ENCODE data around the gene GSS. TPM values are rescaled to one million over a fixed set of nuclear protein-coding genes. Genes with fewer than 3 reads are reported as not detected.

Gene GSS
- total RNA-seq, 1 donor from 2014 or later, result 63.9 TPM

- no peak overlapping the region for H3K27ac Mint-ChIP-seq
- TF ChIP-seq EZH2phosphoT487 (IDR thresholded peaks at IDR 0.05) (no peak), EZH2 (IDR thresholded peaks at IDR 0.05) (no peak), CTCF (IDR thresholded peaks at IDR 0.05) (no peak)
- Histone ChIP-seq H4K20me1 (ENCODE audit: low read depth) (peaks cover 9% of the 10 kb centered on the region), H3K9me3 (ENCODE audit: low read depth) (no peaks in the 10 kb centered on the region), H3K27me3 (no peaks in the 10 kb centered on the region), H3K36me3 (no peaks in the 10 kb centered on the region), H2AFZ (replicated peaks) (no peak overlapping the region), H3K79me2 (ENCODE audit: low read depth) (no peaks in the 10 kb centered on the region), H3K4me1 (no peaks in the 10 kb centered on the region), H3K9ac (no peak overlapping the region), H3K27ac (no peak overlapping the region), H3F3A (ENCODE audit: low read depth) (no peaks in the 10 kb centered on the region), H3K4me2 (no peak overlapping the region), H3K4me3 (no peak overlapping the region)
- no peak overlapping the region for H3K4me3 Mint-ChIP-seq
- H3K9me3 Mint-ChIP-seq, result no peaks in the 10 kb centered on the region
- no peaks in the 10 kb centered on the region for H3K4me1 Mint-ChIP-seq
- peaks cover 29% of the 10 kb centered on the region for H3K36me3 Mint-ChIP-seq
- DNase-seq (ENCODE audit: low spot score), result no peak
- peaks cover 3% of the 10 kb centered on the region for H3K27me3 Mint-ChIP-seq (ENCODE audit: insufficient read depth, low read depth)
These were observed 45.5 kb upstream of the GSS start for GRCh38 chr20:35000922-35001595.

GRCh38 chr20:35000311-35000921 is 44.8 kb upstream of the GSS start:
- Mint-ChIP-seq H3K9me3 (no peaks in the 10 kb centered on the region), H3K4me1 (no peaks in the 10 kb centered on the region), H3K27ac (peak overlapping the region; percentile 72), H3K4me3 (no peak overlapping the region), H3K36me3 (peaks cover 29% of the 10 kb centered on the region), H3K27me3 (ENCODE audit: insufficient read depth, low read depth) (peaks cover 3% of the 10 kb centered on the region)
- H3K36me3 ChIP-seq, result no peaks in the 10 kb centered on the region
- peaks cover 9% of the 10 kb centered on the region for H4K20me1 ChIP-seq (ENCODE audit: low read depth)
- no peaks in the 10 kb centered on the region for H3F3A ChIP-seq (ENCODE audit: low read depth)
- no peaks in the 10 kb centered on the region for H3K4me1 ChIP-seq
- no peak overlapping the region for H3K9ac ChIP-seq
- no peak overlapping the region for H3K4me2 ChIP-seq
- H3K4me3 ChIP-seq, result no peak overlapping the region
- H3K9me3 ChIP-seq (ENCODE audit: low read depth), result no peaks in the 10 kb centered on the region
- H3K79me2 ChIP-seq (ENCODE audit: low read depth), result no peaks in the 10 kb centered on the region
- TF ChIP-seq EZH2phosphoT487 (IDR thresholded peaks at IDR 0.05) (no peak), EZH2 (IDR thresholded peaks at IDR 0.05) (no peak), CTCF (IDR thresholded peaks at IDR 0.05) (no peak)
- H3K27me3 ChIP-seq, result no peaks in the 10 kb centered on the region
- DNase-seq (ENCODE audit: low spot score), result no peak
- no peak overlapping the region for H3K27ac ChIP-seq
- no peak overlapping the region for H2AFZ ChIP-seq (replicated peaks)

- Histone ChIP-seq H3K4me2 (no peak overlapping the region), H3F3A (ENCODE audit: low read depth) (no peaks in the 10 kb centered on the region), H3K27me3 (no peaks in the 10 kb centered on the region), H3K9ac (no peak overlapping the region), H3K4me1 (no peaks in the 10 kb centered on the region), H2AFZ (replicated peaks) (no peak overlapping the region), H4K20me1 (ENCODE audit: low read depth) (peaks cover 9% of the 10 kb centered on the region), H3K27ac (no peak overlapping the region), H3K9me3 (ENCODE audit: low read depth) (no peaks in the 10 kb centered on the region), H3K36me3 (no peaks in the 10 kb centered on the region), H3K4me3 (no peak overlapping the region), H3K79me2 (ENCODE audit: low read depth) (no peaks in the 10 kb centered on the region)
- Mint-ChIP-seq H3K36me3 (peaks cover 30% of the 10 kb centered on the region), H3K4me3 (no peak overlapping the region), H3K9me3 (no peaks in the 10 kb centered on the region), H3K27ac (peak overlapping the region; percentile 72), H3K27me3 (ENCODE audit: insufficient read depth, low read depth) (peaks cover 3% of the 10 kb centered on the region), H3K4me1 (no peaks in the 10 kb centered on the region)
- no peak for DNase-seq (ENCODE audit: low spot score)
- no peak for TF ChIP-seq EZH2phosphoT487 (IDR thresholded peaks at IDR 0.05)
- TF ChIP-seq EZH2 (IDR thresholded peaks at IDR 0.05), result no peak
- TF ChIP-seq CTCF (IDR thresholded peaks at IDR 0.05), result no peak
These were observed 44.2 kb upstream of the GSS start for GRCh38 chr20:34999782-35000181.

All from neural progenitor cell (in vitro differentiated cells).